SKM-1 (cell line): Measurements from ENCODE around the gene PIGP.
A peak's percentile ranks its signal among the peaks of the same experiment; 100 is the strongest.
"Not testable (repeated sequence)": the region's sequence is repeated elsewhere in the genome, so short reads cannot be mapped to it uniquely, and the experiment has no call there.

ENCODE experiments used
- DNase-seq: peaks from one replicate; lab custom pipeline; 2025; ENCODE audit not compliant: unreplicated experiment; lab: John Stamatoyannopoulos, UW

The PIGP gene

DNA sequence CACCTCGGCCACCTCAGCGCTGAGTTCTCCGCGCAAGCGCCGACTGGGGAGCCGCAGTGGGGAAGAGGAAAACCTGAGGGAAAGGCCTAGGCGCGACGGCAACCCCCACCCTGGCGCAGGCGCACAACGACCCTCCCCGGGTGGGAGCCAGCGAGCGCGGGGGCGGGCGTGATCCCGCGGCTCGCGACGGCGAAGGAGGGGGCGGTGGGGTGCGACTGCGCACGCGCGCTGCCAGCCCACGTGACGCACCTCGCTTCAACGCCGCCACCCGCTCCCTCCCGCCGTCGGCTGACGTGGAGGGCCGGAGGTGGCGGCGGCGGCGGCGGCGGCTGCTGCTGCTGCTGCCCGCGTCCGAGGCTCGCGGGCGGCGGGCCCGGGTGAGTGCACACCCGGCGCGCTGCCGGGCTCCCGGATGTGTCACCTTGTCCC is at the start of gene PIGP, which contains the start of gene TTC3:
TSS of gene PIGP (minus strand) at position 84 of the 429 bp plus-strand sequence. CDS start 556 bp downstream, outside the sequence.
TSS of gene TTC3 (plus strand) at position 267 of the 429 bp plus-strand sequence. CDS start 14,004 bp downstream, outside the sequence.
- peak; percentile 92 for DNase-seq

DNA sequence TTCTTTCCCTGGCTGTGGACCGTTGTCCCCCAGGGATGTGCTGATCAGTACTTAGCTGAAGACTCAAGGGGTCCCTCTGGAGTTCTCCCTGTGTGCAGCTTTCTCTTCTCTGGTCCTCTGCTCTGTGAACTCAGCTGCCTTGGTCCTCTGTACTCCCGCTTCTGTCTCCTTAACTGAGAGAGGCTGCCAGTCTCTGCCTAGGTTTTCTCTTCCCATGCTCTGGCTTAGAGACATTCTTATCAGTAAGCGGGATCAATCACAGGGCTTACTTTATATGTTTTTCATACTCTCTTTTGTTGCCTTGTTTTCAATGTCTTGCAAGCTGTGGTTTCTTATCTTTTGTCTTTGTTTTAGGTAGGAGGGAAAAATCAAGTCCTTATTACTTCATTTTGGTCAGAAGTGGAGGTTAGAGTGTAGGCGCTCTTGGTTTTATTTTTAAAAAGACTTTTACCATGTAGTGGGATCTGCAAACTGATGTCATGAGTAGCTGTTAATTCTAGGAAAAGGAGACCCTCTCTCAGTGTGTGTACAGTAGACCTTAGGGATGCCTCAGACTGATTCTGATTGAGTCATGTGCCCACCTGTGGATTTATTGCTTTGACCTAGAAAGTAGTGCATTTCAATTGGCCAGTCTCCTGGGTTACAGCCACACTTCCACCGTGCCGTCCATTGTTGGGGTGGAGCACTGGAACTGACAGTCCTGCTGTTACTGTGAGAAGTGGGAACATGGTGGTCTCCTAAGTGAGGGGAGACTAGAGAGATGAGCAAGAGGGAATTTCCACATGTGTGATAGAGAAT is 46.7 kb upstream of the PIGP start:
- DNase-seq = no peak

DNA sequence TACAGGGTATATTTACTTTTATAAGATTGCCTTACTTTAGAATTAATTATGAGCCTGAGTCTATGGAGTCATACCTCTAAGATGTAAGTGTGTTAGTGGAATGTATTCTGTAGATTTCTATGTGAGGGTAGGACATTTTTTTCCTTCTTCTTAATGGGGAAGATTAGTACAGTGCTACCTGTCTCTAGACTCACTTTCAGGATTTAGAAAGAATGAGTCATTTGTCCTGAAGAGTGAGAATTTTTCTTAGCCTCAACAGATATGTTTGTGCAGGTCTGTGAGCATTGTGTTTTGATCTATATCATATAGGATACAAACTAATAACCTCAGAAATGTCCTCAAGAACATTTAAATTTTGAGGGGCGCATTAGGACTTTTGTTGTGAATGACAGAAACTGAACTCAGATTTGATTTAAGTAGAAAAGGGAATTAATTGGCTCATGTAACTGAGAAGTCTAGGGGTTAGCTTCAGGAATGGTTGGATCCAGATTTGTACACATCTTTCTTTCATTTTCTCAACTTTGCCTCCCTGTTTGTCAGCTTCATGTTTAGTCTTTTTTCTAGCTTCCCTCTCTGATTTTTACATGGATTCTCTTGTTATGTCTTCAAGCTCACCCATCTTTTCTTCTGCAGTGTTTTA is 45.4 kb upstream of the PIGP start:
- no peak for DNase-seq

DNA sequence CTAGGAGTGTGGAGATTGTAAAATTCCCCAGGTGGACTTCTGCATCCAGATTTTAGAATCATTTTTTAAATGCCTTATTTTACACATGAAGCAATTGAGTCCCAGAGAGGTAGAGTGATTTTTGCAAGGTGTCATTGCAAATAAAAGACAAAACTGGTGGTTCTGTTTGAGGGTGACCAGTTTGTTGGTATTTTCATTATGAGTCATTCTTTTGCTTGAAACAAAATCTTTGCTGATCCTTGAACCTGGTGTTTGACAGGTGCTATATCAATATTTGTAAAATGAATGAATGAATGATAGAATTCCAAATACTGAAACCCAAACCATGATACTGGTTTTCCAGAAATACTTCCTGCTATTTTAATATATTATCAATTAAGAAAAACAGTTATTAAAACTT is 44.3 kb upstream of the PIGP start:
- DNase-seq = no peak

DNA sequence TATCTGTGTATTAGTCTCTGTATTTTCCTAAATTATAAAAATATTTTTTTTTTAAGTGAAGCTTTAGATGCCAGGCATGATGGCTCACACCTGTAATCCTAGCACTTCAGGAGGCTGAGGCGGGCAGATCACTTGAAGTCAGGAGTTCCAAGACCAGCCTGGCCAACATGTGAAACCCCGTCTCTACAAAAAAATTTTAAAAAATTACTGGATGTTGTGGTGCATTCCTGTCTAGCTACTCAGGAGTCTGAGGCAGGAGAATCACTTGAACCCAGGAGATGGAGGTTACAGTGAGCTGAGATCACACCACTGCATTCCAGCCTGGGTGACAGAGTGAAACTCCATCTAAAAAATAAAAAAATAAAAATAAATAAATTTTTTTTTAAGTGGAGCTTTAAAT is 43.6 kb upstream of the PIGP start:
- DNase-seq = not testable (repeated sequence)

DNA sequence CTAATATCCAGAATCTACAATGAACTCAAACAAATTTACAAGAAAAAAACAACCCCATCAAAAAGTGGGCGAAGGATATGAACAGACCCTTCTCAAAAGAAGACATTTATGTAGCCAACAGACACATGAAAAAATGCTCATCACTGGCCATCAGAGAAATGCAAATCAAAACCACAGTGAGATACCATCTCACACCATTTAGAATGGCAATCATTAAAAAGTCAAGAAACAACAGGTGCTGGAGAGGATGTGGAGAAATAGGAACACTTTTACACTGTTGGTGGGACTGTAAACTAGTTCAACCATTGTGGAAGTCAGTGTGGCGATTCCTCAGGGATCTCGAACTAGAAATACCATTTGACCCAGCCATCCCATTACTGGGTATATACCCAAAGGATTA is 41.4 kb upstream of the PIGP start:
- not testable (repeated sequence) for DNase-seq

DNA sequence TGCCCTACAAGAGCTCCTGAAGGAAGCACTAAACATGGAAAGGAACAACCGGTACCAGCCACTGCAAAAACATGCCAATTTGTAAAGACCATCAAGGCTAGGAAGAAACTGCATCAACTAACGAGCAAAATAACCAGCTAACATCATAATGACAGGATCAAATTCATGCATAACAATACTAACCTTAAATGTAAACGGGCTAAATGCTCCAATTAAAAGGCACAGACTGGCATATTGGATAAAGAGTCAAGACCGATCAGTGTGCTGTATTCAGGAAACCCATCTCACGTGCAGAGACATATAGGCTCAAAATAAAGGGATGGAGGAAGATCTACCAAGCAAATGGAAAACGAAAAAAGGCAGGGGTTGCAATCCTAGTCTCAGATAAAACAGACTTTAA is 38.2 kb upstream of the PIGP start:
- DNase-seq = not testable (repeated sequence)

DNA sequence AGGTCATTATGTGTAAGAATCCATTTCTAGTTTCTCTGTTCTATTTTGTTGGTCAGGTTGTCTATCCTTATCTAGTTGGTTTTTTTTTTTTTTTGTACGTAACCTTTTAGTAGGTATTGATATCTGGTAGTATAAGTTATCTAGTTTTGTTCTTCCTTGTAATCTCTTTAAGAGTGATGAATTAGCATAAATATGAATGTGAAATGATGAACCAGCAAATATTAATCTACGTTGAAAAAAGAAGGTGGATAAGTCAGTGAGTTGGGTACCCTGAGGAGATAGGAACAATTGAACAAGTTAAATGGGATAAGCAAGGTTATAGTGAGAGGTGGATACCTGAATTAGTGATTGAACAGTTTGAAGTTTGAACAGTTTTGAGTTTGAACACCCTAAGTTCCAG is 34.1 kb upstream of the PIGP start:
- DNase-seq = no peak

DNA sequence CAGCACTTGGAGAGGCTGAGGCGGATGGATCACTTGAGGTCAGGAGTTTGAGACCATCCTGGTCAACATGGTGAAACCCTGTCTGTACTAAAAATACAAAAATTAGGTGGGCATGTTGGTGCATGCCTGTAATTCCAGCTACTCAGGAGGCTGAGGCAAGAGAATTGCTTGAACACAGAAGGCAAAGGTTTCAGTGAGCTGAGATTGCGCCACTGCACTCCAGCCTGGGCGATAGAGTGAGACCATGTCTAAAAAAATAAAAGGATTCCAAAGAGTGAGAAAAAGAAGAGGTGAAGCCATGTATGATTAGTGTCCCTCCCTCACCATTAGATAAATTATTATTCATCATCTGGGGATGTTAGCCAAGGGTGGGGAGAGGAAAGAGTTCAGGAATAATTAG is 29.9 kb upstream of the PIGP start:
- DNase-seq = not testable (repeated sequence)

DNA sequence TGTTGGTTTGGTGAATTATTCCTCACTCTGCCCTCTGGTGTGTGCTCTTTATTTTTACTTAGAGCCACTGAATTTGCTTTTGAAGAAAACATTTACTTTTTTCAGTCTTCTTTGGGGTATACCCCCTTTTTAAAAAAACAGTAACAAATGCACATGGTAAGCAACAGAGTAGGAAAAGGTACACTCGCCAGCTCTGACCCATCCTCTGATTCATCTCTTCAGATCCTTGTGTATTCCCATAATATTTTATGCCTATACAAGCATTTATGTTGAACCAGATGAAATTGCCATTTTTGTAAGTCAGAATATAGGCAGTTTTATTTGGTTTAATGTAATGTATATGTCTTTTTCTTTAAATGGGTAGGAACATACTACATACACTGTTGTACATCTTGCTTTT is 28.5 kb upstream of the PIGP start:
- no peak for DNase-seq

DNA sequence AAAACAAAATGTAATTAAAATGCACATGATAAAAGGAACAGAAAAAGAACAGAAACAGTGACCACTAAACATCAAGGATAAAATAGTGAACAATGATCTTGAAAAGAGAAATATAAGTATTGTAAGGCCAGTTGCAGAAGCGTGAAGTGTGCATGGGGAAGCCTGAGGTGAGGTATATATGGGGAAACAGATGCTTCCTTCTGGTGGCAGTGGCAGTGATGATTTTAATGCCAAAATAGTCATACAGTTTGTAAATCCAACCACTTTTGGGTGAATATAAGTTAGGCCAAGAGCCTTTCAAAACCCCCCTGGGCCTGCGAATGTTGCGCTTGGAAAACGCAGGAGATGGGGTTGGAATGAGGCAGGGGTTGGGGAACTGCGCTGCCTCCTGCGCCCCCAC is 27.4 kb upstream of the PIGP start:
- DNase-seq = no peak

DNA sequence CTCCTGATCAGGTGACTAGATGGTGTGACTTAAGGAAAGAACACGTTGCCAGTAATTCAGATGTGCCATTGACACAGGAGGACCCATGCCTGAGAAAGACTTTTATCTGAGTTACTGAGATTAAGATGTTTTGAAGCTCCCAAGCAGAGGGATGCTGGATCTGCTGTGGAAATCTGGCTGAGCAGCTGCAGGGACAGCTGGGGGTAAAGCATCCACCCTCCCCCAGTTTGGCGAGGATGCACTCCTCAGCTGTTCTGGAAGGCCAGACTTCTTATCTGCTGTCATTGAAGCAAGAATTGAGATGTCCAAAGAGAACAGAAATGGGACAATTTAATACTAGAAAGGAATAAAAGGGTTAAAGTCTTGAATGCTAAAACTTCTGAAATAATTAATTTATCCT is 25.9 kb upstream of the PIGP start:
- DNase-seq = no peak

DNA sequence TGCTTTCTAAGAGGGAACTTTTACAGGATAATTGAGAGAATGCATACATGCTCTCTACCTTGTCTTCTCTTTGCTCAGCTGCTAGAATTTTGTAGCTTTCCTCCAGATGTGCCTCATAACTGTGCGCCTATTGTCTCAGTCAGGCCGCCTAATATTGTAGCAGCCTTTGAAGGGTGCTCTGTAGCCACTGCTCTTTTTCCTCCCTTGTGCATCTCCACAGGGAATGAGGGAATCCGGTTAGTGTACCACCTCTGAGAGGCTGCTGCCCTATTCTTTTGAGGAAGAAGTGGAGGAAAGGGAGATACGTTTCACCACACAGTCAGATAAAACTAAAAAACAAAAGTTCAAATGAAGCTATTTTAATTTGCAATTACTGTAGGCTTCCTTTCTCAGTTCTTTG is 22.9 kb upstream of the PIGP start:
- no peak for DNase-seq

DNA sequence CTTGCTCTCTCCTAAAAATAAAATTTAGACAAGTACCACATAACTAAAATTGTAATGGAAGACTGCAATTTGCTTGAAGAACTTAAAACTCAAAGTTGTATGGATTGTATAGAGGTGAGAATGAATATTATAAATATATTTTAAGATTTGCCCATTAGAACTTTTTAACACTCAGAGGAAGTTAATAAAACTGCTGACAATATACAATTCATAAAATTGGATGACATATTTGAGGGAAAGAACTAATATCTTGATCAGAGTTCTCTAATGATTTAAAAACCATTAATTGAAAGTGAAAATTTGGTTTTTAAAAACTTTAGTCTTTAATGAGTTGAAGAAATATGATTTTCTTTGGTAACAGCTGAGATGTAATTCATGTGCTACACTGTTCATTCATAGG is 21.1 kb upstream of the PIGP start:
- DNase-seq = no peak

DNA sequence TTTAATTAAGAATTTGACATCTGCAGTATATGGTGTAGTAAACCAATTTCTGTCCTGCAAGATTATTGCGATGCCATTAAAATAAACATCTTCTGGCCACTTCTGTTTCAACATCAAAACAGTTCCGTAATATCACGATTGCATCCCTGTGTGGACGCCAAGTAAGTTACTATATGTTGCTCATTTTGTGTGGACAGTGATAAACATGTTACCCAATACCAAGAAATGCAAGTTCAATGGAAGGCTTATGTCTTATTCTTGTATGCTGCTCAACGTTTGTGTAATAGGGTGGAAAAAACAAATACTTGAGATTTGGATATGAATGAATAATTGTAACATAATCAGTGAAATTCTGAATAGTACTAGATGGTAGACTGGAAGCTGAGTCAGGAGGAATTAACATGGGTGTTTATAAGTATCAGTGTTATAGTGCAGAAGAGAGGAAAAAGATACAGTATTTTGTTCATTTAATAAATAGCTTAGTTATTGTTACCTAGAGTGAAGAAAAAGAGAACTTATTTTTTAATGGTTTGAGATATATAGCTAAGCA is 15.4 kb upstream of the PIGP start:
- no peak for DNase-seq

DNA sequence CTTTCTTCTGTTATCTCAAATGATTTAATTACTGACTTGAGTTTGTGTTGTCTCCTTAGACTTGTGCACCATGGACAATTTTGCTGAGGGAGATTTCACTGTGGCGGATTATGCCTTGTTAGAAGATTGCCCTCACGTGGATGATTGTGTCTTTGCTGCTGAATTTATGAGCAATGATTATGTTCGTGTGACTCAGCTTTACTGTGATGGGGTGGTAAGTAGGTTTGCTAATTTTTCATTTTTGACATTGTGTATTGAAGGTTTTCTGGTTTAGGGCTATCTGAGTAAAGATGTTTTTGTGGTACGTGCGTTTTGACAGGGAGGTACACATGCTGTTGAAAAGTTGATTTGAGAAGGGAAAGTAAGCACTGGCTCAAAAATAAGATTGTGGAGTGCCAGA is 14.3 kb upstream of the PIGP start:
- no peak for DNase-seq

DNA sequence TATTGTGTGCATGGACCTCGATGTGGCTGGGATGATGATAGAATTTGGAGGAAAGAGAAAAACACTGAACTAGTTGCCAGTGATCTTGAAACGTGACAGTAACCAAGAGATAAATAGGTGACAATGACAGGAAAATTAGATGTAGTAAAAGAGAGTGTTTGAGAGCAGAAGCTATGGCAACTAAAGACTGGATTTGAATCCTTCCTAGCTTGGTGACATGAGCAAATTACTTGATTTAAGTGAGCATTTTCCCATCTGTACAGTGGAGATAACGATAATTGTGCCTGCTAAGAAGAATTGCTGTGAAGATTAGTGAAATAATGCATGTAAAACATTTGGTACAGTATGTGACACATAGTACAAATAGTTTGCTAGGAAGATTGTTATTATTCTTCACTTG is 12.9 kb upstream of the PIGP start:
- no peak for DNase-seq

DNA sequence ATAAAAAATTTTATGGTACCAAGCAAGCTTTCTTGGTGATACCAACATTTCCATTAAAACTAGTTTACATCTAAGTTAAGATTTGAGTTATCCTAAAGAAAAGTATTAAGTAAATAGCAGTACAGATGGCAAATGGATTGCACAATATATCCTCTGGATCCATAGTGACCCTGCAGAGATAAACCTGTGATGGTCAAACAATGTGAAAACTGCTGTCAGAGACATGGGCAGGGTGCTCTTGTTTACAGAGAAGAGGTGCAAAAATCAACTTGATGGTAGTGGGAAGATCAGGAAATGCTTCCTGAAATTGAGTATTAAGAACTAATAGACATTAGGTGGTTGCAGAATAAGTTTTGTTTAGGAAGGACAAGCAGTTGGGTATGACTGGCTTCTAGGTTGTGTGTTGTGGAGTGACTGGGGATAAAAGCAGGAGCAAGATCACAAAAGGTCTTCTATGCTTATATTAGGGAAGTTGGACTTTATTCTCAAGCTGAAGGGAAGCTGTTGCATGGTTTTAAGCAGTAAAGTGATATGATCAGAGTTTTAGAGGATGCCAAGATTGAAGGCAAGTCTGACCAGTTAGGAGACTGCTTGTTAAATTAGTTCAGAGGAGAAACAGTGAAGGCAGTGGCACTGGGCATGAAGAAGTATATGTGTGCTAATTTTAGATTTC is 10.1 kb upstream of the PIGP start:
- DNase-seq = no peak

DNA sequence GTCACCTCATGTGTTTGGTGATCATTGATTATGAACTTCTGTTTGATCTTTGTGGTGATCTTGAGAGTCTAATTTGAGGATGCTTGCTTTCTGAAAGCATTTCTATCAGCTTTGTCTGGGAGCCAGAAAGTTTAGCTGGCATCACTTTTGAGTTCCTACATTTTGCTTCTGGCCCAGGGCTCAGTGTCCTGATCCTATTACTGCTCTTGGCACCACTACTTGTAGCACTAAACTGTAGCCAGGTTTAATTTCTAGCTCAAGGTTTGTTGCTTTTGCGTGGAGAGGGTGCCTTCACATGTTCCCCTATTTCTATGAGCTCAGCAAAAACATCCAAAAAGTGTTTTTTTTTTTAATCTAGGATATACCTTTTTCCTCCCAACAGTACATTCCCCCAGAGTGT is 9.5 kb upstream of the PIGP start:
- DNase-seq = no peak

DNA sequence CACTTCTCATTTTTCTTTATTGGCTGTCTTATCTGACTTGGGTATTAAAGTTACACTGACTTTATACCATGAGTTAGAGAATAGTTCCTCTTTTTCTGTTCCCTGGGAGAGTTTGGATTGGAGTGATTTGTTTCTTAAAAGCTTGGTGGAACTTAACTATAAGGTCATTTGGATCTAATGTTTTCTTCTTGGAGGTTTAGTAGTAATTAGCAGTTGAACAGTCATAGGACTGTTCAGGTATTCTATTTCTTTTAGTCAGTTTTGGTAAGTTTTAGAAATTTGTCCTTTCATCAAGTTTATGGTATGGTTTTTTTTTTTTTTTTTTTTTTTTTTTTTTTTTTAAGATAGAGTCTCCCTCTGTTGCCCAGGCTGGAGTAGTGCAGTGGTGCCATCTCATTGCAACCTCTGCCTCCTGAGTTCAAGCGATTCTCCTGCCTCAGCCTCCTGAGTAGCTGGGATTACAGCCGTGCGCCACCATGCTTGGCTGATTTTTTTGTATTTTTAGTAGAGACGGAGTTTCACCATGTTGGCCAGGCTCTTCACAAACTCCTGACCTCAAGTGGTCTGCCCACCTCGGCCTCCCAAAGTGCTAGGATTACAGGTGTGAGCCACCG is 6.4 kb upstream of the PIGP start:
- DNase-seq = peak; percentile 32

DNA sequence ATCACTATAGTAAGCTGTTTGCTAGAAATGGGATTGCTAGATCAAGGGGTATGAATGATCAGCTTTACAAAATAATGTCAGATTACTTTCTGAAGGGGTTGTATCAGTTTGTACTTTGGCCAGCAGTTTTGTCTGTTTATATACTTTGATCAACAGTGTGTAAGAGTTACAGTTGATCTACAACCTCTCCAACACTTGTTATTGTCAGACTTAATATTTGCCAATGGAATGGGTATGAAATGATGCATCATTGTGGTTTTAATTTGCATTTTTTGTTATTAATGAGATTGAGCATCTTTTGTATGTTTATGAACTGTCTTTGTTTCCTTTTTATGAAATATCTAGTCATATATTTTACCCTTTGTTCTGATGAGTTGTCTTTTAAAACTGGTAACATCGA is 4.5 kb upstream of the PIGP start:
- DNase-seq = no peak
